ENCODE data around the gene CCDC197.

The CCDC197 gene

DNA sequence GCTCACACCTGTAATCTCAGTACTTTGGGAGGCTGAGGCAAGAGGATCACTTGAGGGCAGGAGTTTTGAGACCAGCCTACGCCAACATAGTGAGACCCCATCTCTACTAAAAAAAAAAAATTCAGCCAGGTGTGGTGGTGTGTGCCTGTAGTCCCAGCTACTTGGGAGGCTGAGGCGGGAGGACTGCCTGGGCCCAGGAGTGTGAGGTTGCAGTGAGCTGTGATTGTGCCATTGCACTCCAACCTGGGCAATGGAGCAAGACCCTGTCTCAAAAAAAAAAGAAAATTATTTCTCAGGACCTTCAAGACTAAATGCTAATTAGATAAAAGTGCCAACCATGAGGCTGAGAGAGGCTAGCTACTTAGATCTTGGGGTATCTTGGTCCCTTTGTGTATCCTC, 52.5 kb downstream of the CCDC197 start:
- TF ChIP-seq GATA2 (IDR thresholded peaks at IDR 0.05; ENCODE audit: low read depth, low read length) (no peak), GATA3 (IDR thresholded peaks at IDR 0.05; ENCODE audit: low read depth, low read length) (no peak)

DNA sequence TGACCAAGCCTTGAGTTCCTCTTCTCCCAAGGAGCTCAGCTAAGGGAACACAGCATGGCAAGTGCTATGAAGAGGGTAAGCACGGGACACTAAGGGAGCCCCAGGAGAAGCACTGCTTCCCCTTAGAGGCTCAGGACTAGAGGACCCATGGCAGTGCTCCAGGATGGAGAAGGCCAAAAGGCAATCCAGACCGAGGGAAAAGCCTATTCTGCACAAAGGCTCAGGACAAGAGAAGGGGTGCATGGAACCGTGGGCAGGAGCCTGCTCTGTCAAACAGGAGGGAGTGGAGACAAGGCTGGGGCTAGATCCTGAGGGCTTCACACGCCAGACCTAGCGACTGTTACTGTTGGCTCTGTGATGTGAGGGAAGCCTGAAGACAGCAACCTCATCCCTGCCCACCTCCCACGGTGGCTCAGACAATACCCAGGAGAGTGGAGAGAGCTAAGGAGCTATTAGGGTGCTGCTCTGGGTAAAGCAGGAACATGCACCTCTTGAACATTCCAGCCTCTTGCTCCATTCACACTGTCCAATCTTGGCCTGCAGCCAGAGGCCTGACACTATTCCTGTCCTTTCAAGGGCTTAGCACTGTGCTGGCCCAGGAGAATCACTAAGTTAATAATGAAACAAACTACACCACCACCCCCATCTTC, 53.3 kb downstream of the CCDC197 start:
- TF ChIP-seq GATA2 (IDR thresholded peaks at IDR 0.05; ENCODE audit: low read depth, low read length) (no peak), GATA3 (IDR thresholded peaks at IDR 0.05; ENCODE audit: low read depth, low read length) (no peak)

DNA sequence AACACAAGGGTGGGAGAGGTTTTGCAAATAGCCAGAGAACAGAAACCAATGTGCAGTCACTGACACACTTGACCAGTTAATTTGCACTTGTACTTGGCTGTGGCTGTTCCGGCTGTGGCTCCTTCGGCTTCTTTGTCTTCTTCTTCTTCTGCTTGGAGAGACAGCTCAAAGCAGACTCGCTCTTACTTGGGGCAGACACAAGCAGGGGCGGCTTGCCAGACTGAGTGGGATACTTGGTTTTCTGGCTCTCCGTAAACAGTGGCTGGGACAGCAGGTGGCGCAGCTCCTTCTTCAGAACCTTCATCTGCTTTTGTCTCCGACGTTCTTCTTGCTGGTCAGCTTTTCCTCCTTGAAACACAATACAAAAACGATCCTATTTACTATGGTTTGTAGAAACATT, 54.0 kb downstream of the CCDC197 start:
- TF ChIP-seq GATA2 (IDR thresholded peaks at IDR 0.05; ENCODE audit: low read depth, low read length): no peak
- TF ChIP-seq GATA3 (IDR thresholded peaks at IDR 0.05; ENCODE audit: low read depth, low read length): no peak

DNA sequence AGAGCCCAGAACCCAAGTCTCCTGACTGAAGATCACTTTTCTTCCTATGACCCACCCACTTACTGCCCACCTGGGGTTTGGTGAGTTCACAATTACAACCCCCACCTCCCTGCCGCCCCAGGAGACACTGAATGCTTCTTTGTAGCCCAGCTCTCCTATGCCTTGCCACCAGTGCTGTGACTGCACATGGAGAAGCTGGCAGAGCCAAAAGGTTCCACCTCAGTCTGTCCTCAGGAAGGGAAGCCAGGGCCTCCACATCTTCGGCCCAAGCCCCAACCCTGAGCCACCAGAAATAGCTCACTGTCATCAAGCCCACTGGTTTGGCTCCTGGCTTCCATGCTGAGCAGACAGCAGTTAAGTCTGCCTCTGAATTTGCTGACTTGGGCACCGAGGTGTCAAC, 54.7 kb downstream of the CCDC197 start:
- TF ChIP-seq GATA2 (IDR thresholded peaks at IDR 0.05; ENCODE audit: low read depth, low read length): no peak
- TF ChIP-seq GATA3 (IDR thresholded peaks at IDR 0.05; ENCODE audit: low read depth, low read length): no peak

DNA sequence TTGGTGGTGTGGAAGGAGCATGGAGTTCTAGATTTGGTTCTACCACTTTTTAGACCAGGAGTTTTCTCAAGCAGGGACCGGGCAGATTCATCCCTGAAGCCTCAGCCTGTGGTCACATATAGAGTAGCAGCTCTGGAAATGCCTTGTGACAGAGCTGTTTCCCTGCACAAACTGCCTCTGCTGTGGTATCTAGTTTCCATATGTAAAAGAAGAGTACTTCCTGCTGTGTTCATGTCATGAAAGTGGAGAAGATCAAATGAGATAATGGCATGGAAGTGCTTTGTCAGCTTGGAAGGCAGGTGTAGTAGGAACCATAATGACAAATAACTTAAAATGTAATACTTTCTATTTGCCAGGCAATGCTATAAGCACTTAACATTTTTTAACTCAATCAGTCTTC, 55.1 kb downstream of the CCDC197 start:
- no peak for TF ChIP-seq GATA2 (IDR thresholded peaks at IDR 0.05; ENCODE audit: low read depth, low read length)

DNA sequence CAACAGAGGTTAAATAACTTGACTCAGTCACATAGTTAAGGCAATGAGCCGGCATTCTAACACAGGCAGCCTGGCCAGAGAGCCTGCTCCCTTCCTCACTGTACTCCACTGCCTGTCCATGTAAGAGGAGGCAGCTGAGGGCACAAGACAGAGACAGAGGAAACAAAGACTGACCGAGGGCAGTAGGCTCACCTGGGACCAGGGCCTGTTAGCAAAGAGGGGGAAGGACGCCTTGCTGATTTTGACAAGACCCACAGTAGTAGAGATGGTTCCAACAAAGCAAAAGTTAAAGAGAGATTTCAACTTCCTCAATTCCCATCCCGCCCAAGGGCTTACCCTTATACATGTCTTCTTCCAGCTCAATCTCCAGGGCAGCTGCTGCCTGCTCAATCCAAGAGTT, 55.6 kb downstream of the CCDC197 start:
- TF ChIP-seq GATA3 (IDR thresholded peaks at IDR 0.05; ENCODE audit: low read depth, low read length): no peak
- TF ChIP-seq GATA2 (IDR thresholded peaks at IDR 0.05; ENCODE audit: low read depth, low read length): no peak

DNA sequence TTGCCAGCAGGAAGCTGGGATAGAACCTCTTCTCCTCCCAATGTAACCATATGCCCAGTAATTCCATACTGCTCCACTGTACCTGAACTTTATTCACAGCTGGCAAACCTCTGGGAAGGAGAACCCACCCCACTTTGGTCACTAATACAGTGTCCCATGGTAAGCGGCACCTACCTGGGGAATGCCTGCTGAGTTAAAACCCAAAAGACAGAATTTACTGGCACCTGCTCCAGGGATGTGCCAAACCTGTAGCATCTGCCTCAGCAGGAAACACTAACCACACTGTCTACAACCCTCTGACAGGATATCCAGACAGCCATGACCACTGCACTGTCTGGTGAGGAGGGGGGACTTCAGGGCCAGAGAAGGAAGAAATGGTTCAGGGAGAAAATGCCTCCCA, 57.3 kb downstream of the CCDC197 start:
- TF ChIP-seq GATA2 (IDR thresholded peaks at IDR 0.05; ENCODE audit: low read depth, low read length) (no peak), GATA3 (IDR thresholded peaks at IDR 0.05; ENCODE audit: low read depth, low read length) (no peak)

DNA sequence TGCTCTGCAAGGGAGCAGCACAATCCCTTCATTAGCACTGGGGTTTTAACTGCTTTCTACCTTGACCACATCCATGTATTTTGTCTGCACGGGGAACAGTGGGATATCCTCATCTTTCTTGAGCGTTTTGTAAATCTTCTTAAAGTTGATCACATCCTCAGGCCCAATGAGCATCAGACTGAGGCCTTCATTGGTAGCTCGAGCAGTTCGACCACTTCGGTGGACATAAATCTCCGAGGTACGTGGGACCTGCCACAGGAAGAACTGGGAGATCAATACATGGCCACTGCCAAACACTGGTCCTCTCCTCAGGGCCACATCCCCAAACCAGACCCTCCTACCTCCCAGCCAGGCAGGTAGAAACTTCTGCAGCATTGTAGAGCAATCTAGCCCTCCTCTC, 57.8 kb downstream of the CCDC197 start:
- TF ChIP-seq GATA3 (IDR thresholded peaks at IDR 0.05; ENCODE audit: low read depth, low read length) (no peak), GATA2 (IDR thresholded peaks at IDR 0.05; ENCODE audit: low read depth, low read length) (no peak)

DNA sequence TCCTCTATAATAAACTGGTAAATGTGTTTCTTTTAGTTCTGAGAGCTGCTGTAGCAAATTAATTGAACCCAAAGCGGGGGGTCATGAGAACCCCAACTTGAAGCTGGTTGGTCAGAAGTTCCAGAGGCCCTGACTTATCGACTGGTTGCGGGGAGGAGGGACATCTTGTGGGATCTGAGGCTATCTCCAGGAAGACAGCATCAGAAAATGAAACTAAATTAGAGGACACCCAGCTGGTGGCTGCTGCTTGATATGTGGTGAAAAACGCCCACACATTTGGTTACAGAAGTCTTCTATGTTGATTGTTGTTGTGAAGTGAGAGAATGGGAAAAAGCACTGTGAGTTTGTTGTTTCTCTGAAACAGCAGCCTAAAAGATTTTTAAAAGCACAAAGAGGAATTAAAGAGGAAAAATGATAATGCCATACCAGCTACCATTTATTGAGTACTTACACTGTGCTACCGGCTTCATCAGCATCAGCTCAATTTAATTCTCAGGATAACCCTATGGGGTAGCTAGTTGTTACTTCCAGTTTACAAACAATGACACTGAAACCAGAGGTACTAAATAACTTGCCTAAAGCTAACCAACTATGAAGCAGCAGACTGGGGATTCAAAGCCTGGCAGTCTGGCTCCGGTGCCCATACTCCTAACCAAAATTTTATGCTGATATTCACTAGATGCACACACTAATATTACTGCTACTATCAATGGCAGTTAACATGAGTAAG, 59.6 kb downstream of the CCDC197 start:
- TF ChIP-seq GATA3 (IDR thresholded peaks at IDR 0.05; ENCODE audit: low read depth, low read length) (no peak), GATA2 (IDR thresholded peaks at IDR 0.05; ENCODE audit: low read depth, low read length) (no peak)

DNA sequence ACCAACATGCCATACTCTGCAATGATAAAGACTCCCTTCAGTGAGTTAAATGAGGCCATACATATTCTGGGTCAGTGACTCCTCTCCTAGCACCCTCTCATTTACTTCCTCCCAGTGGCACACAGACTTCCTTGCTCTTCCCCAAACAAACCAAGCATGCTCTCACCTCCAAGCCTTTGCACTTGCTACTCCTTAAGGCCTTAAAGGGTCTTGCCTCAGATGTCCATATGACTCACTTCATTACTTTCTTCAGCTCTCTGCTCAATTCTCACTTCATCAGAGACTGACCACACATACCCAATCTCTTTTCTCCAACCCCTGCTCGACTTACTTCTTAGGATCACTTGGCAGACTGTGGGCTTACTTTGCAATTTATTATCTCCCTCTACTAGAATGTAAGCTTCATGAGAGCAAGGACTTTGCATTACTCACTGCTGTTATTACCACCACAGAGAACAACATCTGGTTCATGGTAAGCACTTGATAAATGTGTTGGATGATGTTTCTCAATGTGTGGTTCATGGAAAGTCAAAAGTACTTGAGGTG, 61.1 kb downstream of the CCDC197 start:
- TF ChIP-seq GATA3 (IDR thresholded peaks at IDR 0.05; ENCODE audit: low read depth, low read length) (no peak), GATA2 (IDR thresholded peaks at IDR 0.05; ENCODE audit: low read depth, low read length) (no peak)
